Measurements from ENCODE around the gene ME1. TPM values are rescaled to one million over a fixed set of nuclear protein-coding genes. Genes with fewer than 3 reads are reported as not detected.

Gene ME1
- total and polyA plus RNA-seq, 2 of the 13 experiments (the other 11 are each of a cell fraction or from before 2014, with no cell fraction given) = not detected

DNA sequence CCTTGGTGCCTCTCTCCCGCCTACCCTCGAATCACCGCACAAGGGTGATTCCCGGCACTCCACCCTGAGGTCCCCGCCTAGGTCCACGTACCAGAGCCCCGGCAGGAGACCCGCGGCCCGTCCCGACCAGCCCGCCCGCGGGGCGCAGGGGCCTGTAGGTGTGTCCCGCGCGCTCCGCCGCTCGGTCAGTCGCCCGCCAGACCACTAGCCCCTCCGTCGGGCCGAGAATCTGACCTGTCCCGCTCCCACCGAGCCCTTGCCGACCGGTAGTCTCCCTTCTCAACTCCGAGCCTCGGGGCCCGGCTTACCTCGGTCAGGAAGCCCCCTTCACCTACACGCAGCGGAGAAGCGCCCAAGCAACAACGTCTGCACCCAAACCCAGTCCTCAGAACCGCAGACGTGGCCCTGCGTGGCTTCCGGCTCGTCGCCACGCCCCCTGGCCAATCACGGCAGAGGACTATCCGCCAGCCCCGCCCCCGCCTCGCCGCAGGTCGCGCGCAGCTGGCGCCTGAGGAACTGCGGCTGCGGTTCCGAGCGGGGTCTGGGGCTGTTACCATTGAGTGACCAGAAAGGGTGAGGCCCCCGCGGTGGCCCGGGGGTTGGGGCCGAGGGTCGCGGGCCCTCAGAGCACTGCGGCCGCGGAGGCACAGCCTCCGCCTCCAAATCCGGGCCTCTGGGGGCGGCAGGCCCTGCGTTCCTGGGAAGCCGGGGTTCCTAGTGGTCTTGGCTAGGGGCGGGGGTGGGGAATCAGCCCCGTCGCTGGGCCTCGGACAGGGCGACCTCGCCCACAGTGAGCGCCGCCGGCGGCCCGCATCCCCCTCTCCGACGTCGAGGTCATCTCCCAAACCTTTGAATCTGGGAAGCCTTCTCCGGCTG is 237.7 kb downstream of the ME1 start, which contains the start of the genes PGM3 and RWDD2A (continued):
- peak; percentile 84 for TF ChIP-seq KDM5B (CRISPR knock-in tag; IDR thresholded peaks at IDR 0.05; ENCODE audit: borderline replicate concordance)
- TF ChIP-seq JARID2 (CRISPR knock-in tag; IDR thresholded peaks at IDR 0.05; ENCODE audit: insufficient replicate concordance) = no peak
- TF ChIP-seq ZNF510 (CRISPR knock-in tag; IDR thresholded peaks at IDR 0.05; ENCODE audit: low read depth) = no peak
- TF ChIP-seq, protein P1, sequence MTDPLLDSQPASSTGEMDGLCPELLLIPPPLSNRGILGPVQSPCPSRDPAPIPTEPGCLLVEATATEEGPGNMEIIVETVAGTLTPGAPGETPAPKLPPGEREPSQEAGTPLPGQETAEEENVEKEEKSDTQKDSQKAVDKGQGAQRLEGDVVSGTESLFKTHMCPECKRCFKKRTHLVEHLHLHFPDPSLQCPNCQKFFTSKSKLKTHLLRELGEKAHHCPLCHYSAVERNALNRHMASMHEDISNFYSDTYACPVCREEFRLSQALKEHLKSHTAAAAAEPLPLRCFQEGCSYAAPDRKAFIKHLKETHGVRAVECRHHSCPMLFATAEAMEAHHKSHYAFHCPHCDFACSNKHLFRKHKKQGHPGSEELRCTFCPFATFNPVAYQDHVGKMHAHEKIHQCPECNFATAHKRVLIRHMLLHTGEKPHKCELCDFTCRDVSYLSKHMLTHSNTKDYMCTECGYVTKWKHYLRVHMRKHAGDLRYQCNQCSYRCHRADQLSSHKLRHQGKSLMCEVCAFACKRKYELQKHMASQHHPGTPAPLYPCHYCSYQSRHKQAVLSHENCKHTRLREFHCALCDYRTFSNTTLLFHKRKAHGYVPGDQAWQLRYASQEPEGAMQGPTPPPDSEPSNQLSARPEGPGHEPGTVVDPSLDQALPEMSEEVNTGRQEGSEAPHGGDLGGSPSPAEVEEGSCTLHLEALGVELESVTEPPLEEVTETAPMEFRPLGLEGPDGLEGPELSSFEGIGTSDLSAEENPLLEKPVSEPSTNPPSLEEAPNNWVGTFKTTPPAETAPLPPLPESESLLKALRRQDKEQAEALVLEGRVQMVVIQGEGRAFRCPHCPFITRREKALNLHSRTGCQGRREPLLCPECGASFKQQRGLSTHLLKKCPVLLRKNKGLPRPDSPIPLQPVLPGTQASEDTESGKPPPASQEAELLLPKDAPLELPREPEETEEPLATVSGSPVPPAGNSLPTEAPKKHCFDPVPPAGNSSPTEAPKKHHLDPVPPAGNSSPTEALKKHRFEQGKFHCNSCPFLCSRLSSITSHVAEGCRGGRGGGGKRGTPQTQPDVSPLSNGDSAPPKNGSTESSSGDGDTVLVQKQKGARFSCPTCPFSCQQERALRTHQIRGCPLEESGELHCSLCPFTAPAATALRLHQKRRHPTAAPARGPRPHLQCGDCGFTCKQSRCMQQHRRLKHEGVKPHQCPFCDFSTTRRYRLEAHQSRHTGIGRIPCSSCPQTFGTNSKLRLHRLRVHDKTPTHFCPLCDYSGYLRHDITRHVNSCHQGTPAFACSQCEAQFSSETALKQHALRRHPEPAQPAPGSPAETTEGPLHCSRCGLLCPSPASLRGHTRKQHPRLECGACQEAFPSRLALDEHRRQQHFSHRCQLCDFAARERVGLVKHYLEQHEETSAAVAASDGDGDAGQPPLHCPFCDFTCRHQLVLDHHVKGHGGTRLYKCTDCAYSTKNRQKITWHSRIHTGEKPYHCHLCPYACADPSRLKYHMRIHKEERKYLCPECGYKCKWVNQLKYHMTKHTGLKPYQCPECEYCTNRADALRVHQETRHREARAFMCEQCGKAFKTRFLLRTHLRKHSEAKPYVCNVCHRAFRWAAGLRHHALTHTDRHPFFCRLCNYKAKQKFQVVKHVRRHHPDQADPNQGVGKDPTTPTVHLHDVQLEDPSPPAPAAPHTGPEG (CRISPR knock-in tag; IDR thresholded peaks at IDR 0.05) = peak; percentile 85
- TF ChIP-seq, protein P2, sequence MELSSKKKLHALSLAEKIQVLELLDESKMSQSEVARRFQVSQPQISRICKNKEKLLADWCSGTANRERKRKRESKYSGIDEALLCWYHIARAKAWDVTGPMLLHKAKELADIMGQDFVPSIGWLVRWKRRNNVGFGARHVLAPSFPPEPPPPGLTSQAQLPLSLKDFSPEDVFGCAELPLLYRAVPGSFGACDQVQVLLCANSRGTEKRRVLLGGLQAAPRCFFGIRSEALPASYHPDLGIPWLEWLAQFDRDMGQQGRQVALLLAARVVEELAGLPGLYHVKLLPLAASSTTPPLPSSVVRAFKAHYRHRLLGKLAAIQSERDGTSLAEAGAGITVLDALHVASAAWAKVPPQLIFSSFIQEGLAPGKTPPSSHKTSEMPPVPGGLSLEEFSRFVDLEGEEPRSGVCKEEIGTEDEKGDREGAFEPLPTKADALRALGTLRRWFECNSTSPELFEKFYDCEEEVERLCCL (CRISPR knock-in tag; IDR thresholded peaks at IDR 0.05; ENCODE audit: borderline replicate concordance) = no peak
- no peak for TF ChIP-seq HDAC6 (IDR thresholded peaks at IDR 0.05; ENCODE audit: low read depth, low read length)
- TF ChIP-seq ZNF781 (CRISPR knock-in tag; IDR thresholded peaks at IDR 0.05; ENCODE audit: borderline replicate concordance, not compliant biosample characterization) = no peak
- no peak for TF ChIP-seq THYN1 (CRISPR knock-in tag; IDR thresholded peaks at IDR 0.05; ENCODE audit: borderline replicate concordance, low read depth)
- TF ChIP-seq IRX3 (CRISPR knock-in tag; IDR thresholded peaks at IDR 0.05; ENCODE audit: borderline replicate concordance, low read depth) = peak; percentile 1; the same call in 1 of the 2 replicates
- no peak for TF ChIP-seq HCFC1 (IDR thresholded peaks at IDR 0.05; ENCODE audit: low read depth, low read length)
- no peak; the same call in 1 of the 2 replicates for TF ChIP-seq ZNF30 (CRISPR knock-in tag; IDR thresholded peaks at IDR 0.05)
- TF ChIP-seq ZNF749 (CRISPR knock-in tag; IDR thresholded peaks at IDR 0.05; ENCODE audit: borderline replicate concordance) = 0 out of 2 replicates have a peak, but pooled peaks have one; percentile 34
- no peak for TF ChIP-seq LCORL (IDR thresholded peaks at IDR 0.05)
- TF ChIP-seq LCORL (CRISPR knock-in tag; IDR thresholded peaks at IDR 0.05) = peak; percentile 12; the same call in 1 of the 2 replicates
- no peak; the same call in 1 of the 2 replicates for TF ChIP-seq RNF219 (CRISPR knock-in tag; IDR thresholded peaks at IDR 0.05)
- peak; percentile 54; the same call in 1 of the 2 replicates for TF ChIP-seq ZNF709 (CRISPR knock-in tag; IDR thresholded peaks at IDR 0.05)
- 0 out of 2 replicates have a peak, but pooled peaks have one; percentile 60 for TF ChIP-seq MAF1 (CRISPR knock-in tag; IDR thresholded peaks at IDR 0.05; ENCODE audit: borderline replicate concordance)
- no peak for TF ChIP-seq JUNB (CRISPR knock-in tag; IDR thresholded peaks at IDR 0.05; ENCODE audit: borderline replicate concordance)
- no peak for TF ChIP-seq PRMT3 (CRISPR knock-in tag; IDR thresholded peaks at IDR 0.05; ENCODE audit: borderline replicate concordance, low read depth)
